Measurements from ENCODE around the gene GIPC1. TPM values are rescaled to one million over a fixed set of nuclear protein-coding genes. Genes with fewer than 3 reads are reported as not detected.

Gene GIPC1
- total and polyA plus RNA-seq, 12 donors, result 41.6 to 84.1 (median 46.6) TPM

DNA sequence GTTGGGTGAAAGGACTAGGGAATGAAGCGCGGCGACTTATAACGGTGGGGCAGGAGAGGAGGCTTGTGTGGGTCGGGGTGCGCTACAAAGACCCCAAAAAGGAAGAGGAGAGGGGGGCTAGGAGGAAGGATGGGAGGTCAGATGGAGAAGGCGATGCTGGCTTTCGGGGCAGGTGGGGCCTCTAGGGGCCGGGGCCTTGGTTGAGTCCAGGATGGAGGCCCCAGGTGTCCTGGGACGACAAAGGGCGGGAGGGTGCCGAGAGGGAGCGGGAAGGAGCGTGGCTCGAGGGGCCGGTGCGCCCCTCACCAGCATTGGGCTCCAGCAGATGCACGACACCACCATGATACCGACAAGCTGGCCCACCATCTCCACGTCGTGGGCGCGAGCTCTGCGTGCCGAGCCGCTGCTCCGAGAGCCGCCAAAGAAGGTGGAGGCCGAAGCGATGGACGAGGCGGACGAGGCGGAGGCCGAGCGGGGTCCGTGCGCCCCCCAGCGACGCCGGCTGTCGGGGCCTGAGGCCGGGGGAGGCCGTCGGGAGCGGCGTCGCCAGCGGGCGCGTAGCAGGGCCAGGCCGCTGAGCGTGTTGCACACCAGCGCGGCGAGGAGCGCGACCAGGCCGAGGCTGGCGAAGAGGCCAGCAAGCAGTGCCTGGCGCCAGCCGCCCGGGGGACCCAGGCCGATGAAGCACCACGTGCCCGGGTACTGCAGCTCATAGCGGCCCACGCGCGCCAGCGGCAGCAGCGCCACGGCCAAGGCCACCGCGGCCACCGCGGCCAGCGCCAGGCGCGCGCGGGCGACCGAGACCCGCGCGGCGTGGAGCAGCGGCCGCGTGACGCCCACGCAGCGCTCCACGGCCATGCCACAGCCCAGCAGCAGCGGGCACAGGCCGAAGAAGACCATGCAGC lies 22.6 kb downstream of the GIPC1 start:
- Histone ChIP-seq H3K9me3 (no peaks in the 10 kb centered on the region), H3K27ac (no peak overlapping the region), H3K27me3 (peaks cover 4 to 39% (median 31%) of the 10 kb centered on the region in 7 donors), H3K36me3 (peaks cover 3 to 47% (median 32%) of the 10 kb centered on the region in 9 donors), H3K4me3 (peak overlapping the region in 7 of 10 donors; percentile 2 to 38 (median 13)), H3K4me1 (peaks cover 11 to 56% (median 33%) of the 10 kb centered on the region in 9 donors)
- intact Hi-C loops (cut with DNase I), result loop anchor here in 5 of 10 donors (5.0 to 10.0 kb wide), 4 partner anchors 36 to 339 kb away; partner anchors contain the start of genes ASF1B (in 1 of the 5) and PKN1 (in 1 of the 5)
- ATAC-seq, result peak in 1 of 8 donors; percentile 8
- TF ChIP-seq, protein P1, sequence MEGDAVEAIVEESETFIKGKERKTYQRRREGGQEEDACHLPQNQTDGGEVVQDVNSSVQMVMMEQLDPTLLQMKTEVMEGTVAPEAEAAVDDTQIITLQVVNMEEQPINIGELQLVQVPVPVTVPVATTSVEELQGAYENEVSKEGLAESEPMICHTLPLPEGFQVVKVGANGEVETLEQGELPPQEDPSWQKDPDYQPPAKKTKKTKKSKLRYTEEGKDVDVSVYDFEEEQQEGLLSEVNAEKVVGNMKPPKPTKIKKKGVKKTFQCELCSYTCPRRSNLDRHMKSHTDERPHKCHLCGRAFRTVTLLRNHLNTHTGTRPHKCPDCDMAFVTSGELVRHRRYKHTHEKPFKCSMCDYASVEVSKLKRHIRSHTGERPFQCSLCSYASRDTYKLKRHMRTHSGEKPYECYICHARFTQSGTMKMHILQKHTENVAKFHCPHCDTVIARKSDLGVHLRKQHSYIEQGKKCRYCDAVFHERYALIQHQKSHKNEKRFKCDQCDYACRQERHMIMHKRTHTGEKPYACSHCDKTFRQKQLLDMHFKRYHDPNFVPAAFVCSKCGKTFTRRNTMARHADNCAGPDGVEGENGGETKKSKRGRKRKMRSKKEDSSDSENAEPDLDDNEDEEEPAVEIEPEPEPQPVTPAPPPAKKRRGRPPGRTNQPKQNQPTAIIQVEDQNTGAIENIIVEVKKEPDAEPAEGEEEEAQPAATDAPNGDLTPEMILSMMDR (IDR thresholded peaks at IDR 0.05), result peak in 3 of 9 donors; percentile 5 to 28 (median 8)
- no peak for DNase-seq
- 4 to 5% methylated on average over 86 to 97 of the region's 97 CpGs for WGBS, 2 donors

DNA sequence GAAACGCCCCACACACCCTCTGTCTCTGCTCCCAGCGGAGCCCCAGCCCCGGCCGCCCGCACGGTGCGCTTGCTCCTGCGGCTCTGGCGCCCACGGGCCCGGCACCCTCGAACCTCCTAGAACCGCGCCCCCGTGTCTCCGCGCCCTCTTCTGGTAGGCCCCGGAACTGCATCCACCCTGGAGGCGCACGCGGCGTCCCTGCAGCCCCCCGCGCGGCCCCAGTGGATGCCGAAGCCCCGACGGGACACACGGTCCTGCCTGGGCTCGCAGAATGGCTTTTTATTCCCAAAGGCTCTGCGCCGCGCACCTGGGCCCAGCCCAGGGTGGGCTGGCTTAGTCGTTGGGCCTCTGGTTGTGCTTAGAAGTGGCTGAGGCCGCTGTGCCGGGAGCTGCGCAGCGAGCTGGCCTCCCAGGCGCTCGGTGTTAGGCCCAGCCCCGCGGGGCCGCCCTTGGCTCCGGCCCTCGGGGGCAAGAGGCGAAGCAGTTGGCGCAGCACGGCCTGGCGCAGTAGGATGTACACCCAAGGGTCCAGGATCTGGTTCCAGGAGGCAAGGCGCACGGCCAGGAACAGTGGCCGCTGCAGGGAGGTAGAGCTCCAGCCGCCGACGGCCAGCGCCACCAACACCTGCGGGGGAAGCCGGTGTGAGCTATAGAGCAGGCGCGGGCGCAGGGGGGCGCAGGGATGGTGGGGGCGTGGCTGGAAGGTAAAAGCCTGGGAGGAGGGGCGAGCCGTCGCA lies 23.6 kb downstream of the GIPC1 start:
- WGBS, 2 donors, result 2% methylated on average over 66 of the region's 66 CpGs
- ATAC-seq (peak; percentile 53 to 68 (median 65)), DNase-seq (peak; percentile 67 to 83)
- TF ChIP-seq, protein P1 (IDR thresholded peaks at IDR 0.05), result peak; percentile 96 to 99 (median 98)
- Histone ChIP-seq H3K4me3 (peak overlapping the region in 8 of 10 donors; percentile 5 to 39 (median 24)), H3K27ac (no peak overlapping the region), H3K9me3 (no peaks in the 10 kb centered on the region), H3K4me1 (peaks cover 11 to 47% (median 31%) of the 10 kb centered on the region in 9 donors), H3K27me3 (peaks cover 4 to 39% (median 31%) of the 10 kb centered on the region in 7 donors), H3K36me3 (peaks cover 0 to 47% (median 34%) of the 10 kb centered on the region in 9 donors)
- intact Hi-C loops (cut with DNase I), result loop anchor here in 5 of 10 donors (5.0 to 10.0 kb wide), 4 partner anchors 35 to 338 kb away; partner anchors contain the start of genes ASF1B (in 1 of the 5) and PKN1 (in 1 of the 5)

GRCh38 chr19:14471436-14472187 lies 24.3 kb downstream of the GIPC1 start:
- 72 to 78% methylated on average over 38 to 46 of the region's 46 CpGs for WGBS, 2 donors
- no peaks in the 10 kb centered on the region for H3K9me3 ChIP-seq
- TF ChIP-seq, protein P1 (IDR thresholded peaks at IDR 0.05), result no peak
- DNase-seq (no peak), ATAC-seq (no peak)
- peaks cover 11 to 39% (median 29%) of the 10 kb centered on the region in 9 donors for H3K4me1 ChIP-seq
- intact Hi-C loops (cut with DNase I), result loop anchor here in 5 of 10 donors (5.0 to 10.0 kb wide), 4 partner anchors 34 to 337 kb away; partner anchors contain the start of genes ASF1B (in 1 of the 5) and PKN1 (in 1 of the 5)
- peaks cover 4 to 39% (median 31%) of the 10 kb centered on the region in 7 donors for H3K27me3 ChIP-seq
- H3K27ac ChIP-seq, result no peak overlapping the region
- H3K36me3 ChIP-seq, result peaks cover 0 to 51% (median 42%) of the 10 kb centered on the region in 9 donors
- H3K4me3 ChIP-seq, result peak overlapping the region in 3 of 10 donors; percentile 35 to 39 (median 35)
